NT2/D1 (cell line): ENCODE measurements around the gene CTSZ.

Experiments used
- YY1 ChIP-seq: IDR thresholded peaks from 2 replicates; pipeline ENCODE4 v1.6.1; 2011; ENCODE audit not compliant: insufficient read length, insufficient read depth
- ZNF274 ChIP-seq: IDR thresholded peaks from 2 replicates; pipeline ENCODE4 v1.6.1; 2011; ENCODE audit warnings: mild to moderate bottlenecking, low read depth, low read length

- no peak for TF ChIP-seq YY1
- no peak for TF ChIP-seq ZNF274
These were observed 41.6 kb downstream of the CTSZ start for GRCh38 chr20:58965270-58966064.
